Epithelial cell of esophagus (primary cell): Measurements from ENCODE around the gene ATP2A1.
A peak's percentile ranks its signal among the peaks of the same experiment; 100 is the strongest.

Experiments
- DNase-seq: peaks from one replicate; pipeline ENCODE4 v3.0.0; 2010; ENCODE audit warnings: low read depth
- H3K4me3 ChIP-seq: 2 replicates; pipeline ENCODE4 v1.5.1; 2011; ENCODE audit warnings: mild to moderate bottlenecking, low read length, control low read depth
- TF ChIP-seq, protein P1 (sequence below): IDR thresholded peaks from 2 replicates; pipeline ENCODE4 v1.5.1; 2011; ENCODE audit warnings: low read depth, mild to moderate bottlenecking, low read length, control low read depth, inconsistent platforms; ENCODE audit not compliant: insufficient read depth; ENCODE audit errors: missing control alignments

Gene ATP2A1

DNA sequence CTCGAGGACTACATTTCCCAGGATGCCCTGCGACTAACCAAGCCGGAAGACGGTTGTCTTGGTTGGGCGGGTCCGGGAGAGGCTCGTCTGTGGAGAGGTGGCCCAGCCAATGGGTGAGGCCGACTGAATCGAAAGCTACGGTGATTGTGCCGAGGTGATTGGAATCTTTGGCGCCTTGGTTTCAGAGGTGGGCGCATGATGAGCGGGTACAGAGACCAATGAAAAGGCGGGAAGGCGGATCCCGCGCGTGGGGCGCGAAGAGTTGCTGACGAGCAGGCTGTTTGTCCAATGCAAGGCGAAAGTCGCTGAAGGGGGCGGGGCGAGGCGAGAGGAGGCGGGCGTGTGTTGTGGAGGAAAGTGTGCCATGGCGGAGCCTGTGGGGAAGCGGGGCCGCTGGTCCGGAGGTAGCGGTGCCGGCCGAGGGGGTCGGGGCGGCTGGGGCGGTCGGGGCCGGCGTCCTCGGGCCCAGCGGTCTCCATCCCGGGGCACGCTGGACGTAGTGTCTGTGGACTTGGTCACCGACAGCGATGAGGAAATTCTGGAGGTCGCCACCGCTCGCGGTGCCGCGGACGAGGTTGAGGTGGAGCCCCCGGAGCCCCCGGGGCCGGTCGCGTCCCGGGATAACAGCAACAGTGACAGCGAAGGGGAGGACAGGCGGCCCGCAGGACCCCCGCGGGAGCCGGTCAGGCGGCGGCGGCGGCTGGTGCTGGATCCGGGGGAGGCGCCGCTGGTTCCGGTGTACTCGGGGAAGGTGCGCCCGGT, 72.5 kb downstream of the ATP2A1 start, which contains the start of gene NFATC2IP:
Gene NFATC2IP (plus strand): TSS at position 290 of the 762 bp plus-strand sequence. CDS start 75 bp downstream, at position 365.
- H3K4me3 ChIP-seq = peak within 1 kb of the TSS; percentile 74
- TF ChIP-seq, protein P1, sequence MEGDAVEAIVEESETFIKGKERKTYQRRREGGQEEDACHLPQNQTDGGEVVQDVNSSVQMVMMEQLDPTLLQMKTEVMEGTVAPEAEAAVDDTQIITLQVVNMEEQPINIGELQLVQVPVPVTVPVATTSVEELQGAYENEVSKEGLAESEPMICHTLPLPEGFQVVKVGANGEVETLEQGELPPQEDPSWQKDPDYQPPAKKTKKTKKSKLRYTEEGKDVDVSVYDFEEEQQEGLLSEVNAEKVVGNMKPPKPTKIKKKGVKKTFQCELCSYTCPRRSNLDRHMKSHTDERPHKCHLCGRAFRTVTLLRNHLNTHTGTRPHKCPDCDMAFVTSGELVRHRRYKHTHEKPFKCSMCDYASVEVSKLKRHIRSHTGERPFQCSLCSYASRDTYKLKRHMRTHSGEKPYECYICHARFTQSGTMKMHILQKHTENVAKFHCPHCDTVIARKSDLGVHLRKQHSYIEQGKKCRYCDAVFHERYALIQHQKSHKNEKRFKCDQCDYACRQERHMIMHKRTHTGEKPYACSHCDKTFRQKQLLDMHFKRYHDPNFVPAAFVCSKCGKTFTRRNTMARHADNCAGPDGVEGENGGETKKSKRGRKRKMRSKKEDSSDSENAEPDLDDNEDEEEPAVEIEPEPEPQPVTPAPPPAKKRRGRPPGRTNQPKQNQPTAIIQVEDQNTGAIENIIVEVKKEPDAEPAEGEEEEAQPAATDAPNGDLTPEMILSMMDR = no peak
- DNase-seq = peak; percentile 100

DNA sequence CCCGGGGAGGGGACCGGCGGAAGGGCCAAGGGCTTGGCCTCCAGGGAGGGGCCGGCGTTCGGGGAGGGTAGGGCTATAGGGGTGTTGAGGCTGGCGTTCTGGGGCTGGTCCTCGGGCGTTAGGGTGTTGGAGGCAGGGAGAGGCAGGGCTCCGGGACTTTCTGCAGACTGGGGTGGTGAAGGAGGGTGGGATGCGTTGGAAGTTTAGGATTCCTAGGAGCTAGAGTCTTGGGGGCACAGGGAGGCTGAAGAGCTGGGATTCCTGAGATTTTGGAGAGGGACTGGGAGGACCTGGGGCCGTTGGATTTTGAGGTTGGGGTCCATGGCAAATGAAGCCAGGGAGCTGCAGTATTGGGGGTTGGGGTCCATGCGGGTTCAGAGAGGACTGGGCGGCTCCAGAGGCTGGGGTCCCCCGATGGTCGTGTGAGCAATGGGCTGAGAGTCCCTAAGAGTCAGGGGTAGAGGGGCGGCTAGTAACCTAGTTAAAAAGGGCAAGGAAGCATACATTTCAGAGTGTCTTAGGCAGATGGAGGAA, 73.2 kb downstream of the ATP2A1 start:
- peak; percentile 33 for DNase-seq
- TF ChIP-seq, protein P1 = no peak
- H3K4me3 ChIP-seq = peak overlapping the region; percentile 74
